HG02623 (cell line): ENCODE results near the gene FNBP1.

ENCODE experiments used
- ATAC-seq: cut with Tn5 transposase; IDR thresholded peaks from one replicate; pipeline ENCODE4 v1.9.1; 2021; ENCODE audit warnings: moderate library complexity; ENCODE audit not compliant: unreplicated experiment

The FNBP1 gene

GRCh38 chr9:130042885-130043653, at the start of gene FNBP1:
FNBP1 (minus strand) TSS chr9:130043189; CDS start chr9:130042975, 214 bp downstream.
- ATAC-seq = peak; percentile 32

GRCh38 chr9:130090915-130091314, 47.9 kb upstream of the FNBP1 start:
- ATAC-seq = no peak

GRCh38 chr9:130089141-130089540, 46.2 kb upstream of the FNBP1 start:
- ATAC-seq = no peak

- no peak for ATAC-seq
Observed at GRCh38 chr9:130088051-130088450, 45.1 kb upstream of the FNBP1 start.

- no peak for ATAC-seq
Observed at GRCh38 chr9:130084337-130084736, 41.3 kb upstream of the FNBP1 start.

- no peak for ATAC-seq
Observed at GRCh38 chr9:130078547-130078946, 35.6 kb upstream of the FNBP1 start.

- no peak for ATAC-seq
Observed at GRCh38 chr9:130073373-130073772, 30.4 kb upstream of the FNBP1 start.

- ATAC-seq = no peak
Observed at GRCh38 chr9:130072515-130073235, 29.7 kb upstream of the FNBP1 start.

GRCh38 chr9:130069048-130069447, 26.1 kb upstream of the FNBP1 start:
- ATAC-seq = no peak

- no peak for ATAC-seq
Observed at GRCh38 chr9:130064621-130065020, 21.6 kb upstream of the FNBP1 start.

- ATAC-seq = no peak
Observed at GRCh38 chr9:130062750-130063149, 19.8 kb upstream of the FNBP1 start.

- ATAC-seq = no peak
Observed at GRCh38 chr9:130060296-130060695, 17.3 kb upstream of the FNBP1 start.

- ATAC-seq = no peak
Observed at GRCh38 chr9:130058887-130059286, 15.9 kb upstream of the FNBP1 start.

- ATAC-seq = no peak
Observed at GRCh38 chr9:130058154-130058553, 15.2 kb upstream of the FNBP1 start.

GRCh38 chr9:130054820-130055219, 11.8 kb upstream of the FNBP1 start:
- ATAC-seq = no peak

- no peak for ATAC-seq
Observed at GRCh38 chr9:130054325-130054786, 11.4 kb upstream of the FNBP1 start.

GRCh38 chr9:130053504-130054324, 10.7 kb upstream of the FNBP1 start, which contains the start of gene GPR107:
GPR107 (plus strand) TSS chr9:130053906; CDS start chr9:130053933, 27 bp downstream.
- ATAC-seq = peak; percentile 73

- ATAC-seq = no peak
Observed at GRCh38 chr9:130053109-130053503, 10.1 kb upstream of the FNBP1 start.

GRCh38 chr9:130051855-130052254, 8.9 kb upstream of the FNBP1 start:
- ATAC-seq = no peak

GRCh38 chr9:130050462-130050861, 7.5 kb upstream of the FNBP1 start:
- ATAC-seq = no peak
